Tibial artery (tissue), 4 donors: ENCODE measurements around the gene AP3B2.
"Not testable (repeated sequence)": the region's sequence is repeated elsewhere in the genome, so short reads cannot be mapped to it uniquely, and the experiment has no call there.

Experiments
- DNase-seq, 2 donors: peaks; one replicate each; pipeline ENCODE4 v3.0.0-alpha.2; 2019
- H3K27ac ChIP-seq, 2 donors: fragments of 200-600 bp; sonication (generic) in 1 of 2; 1 replicate in 1 of 2; 2 replicates in 1 of 2; pipeline ENCODE4 v1.5.1; 2018 to 2019; ENCODE audit warnings: mild to moderate bottlenecking in 1 of 2
- H3K27me3 ChIP-seq, 2 donors: fragments of 200-600 bp; sonication (generic) in 1 of 2; one replicate each; pipeline versions ENCODE4 v1.5.1 to v1.6.0; 2016 to 2019
- H3K36me3 ChIP-seq, 3 donors: fragments of 200-600 bp; sonication (generic) in 2 of 3; one replicate each; pipeline ENCODE4 v1.5.1; 2016 to 2019; ENCODE audit warnings: mild to moderate bottlenecking in 2 of 3
- H3K4me1 ChIP-seq, 4 donors: fragments of 200-600 bp; sonication (generic) in 2 of 4; 1 replicate in 3 of 4; 2 replicates in 1 of 4; pipeline ENCODE4 v1.5.1; 2016 to 2019
- H3K4me3 ChIP-seq, 2 donors: fragments of 200-600 bp; sonication (generic) in 1 of 2; 1 replicate in 1 of 2; 2 replicates in 1 of 2; pipeline ENCODE4 v1.5.1; 2018 to 2019; ENCODE audit warnings: mild to moderate bottlenecking in 2 of 2
- H3K9me3 ChIP-seq, 3 donors: fragments of 200-600 bp; sonication (generic) in 1 of 3; one replicate each; pipeline ENCODE4 v1.5.1; 2016 to 2019
- CTCF ChIP-seq, 2 experiments: fragments of 200-600 bp in 1 of 2; fragments of 450-650 bp in 1 of 2; IDR thresholded peaks; one replicate each; pipeline ENCODE4 v1.5.1; 2017 to 2019; ENCODE audit warnings: antibody characterized with exemption in 2 of 2, mild to moderate bottlenecking in 1 of 2, moderate library complexity in 1 of 2
- intact Hi-C: fragments of 100-400 bp; cut with DNase I; formaldehyde crosslinking; loops from one replicate; pipeline ENCODE4 v1.15.0; 2023; ENCODE audit warnings: low total_unique reads

The AP3B2 gene

DNA sequence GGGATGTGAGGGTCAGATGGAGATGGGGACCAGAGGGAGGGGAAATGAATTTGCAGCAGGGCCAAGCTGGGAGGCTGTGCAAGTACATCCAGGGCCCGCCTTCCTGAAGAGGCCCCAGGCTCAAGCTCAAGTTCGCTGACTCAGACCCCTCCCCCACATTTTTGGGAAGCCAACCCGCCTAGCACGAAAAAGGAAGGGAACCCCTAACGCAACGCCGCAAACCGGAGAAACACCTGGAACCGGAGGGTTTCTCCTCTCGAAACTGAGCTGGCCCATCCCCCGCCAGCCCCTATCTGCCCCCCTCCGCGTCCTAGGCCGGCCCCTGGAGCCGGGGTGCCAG lies 624 bp downstream of the AP3B2 start:
- no peaks in the 10 kb centered on the region for H3K36me3 ChIP-seq
- peaks cover 0 to 25% of the 10 kb centered on the region in 2 donors for H3K27me3 ChIP-seq
- no peak for DNase-seq
- intact Hi-C loops, result no loop called here
- peak overlapping the region; percentile 56 to 69 for H3K4me3 ChIP-seq
- H3K27ac ChIP-seq, result no peak overlapping the region
- peaks cover 0 to 17% (median 12%) of the 10 kb centered on the region in 4 donors for H3K4me1 ChIP-seq
- TF ChIP-seq CTCF (IDR thresholded peaks at IDR 0.05), result no peak
- H3K9me3 ChIP-seq, result no peaks in the 10 kb centered on the region

GRCh38 chr15:82705856-82706255 lies 3.8 kb downstream of the AP3B2 start:
- intact Hi-C loops, result not testable (repeated sequence)

GRCh38 chr15:82699726-82700125 lies 9.9 kb downstream of the AP3B2 start:
- DNase-seq, result no peak

More at GRCh38 chr15:82705856-82706255, 3.8 kb downstream of the AP3B2 start:
- not testable (repeated sequence) for DNase-seq, H3K27me3 ChIP-seq, H3K36me3 ChIP-seq, H3K27ac ChIP-seq, H3K9me3 ChIP-seq, H3K4me3 ChIP-seq
- peaks cover 0 to 17% (median 12%) of the 10 kb centered on the region in 4 donors for H3K4me1 ChIP-seq

DNA sequence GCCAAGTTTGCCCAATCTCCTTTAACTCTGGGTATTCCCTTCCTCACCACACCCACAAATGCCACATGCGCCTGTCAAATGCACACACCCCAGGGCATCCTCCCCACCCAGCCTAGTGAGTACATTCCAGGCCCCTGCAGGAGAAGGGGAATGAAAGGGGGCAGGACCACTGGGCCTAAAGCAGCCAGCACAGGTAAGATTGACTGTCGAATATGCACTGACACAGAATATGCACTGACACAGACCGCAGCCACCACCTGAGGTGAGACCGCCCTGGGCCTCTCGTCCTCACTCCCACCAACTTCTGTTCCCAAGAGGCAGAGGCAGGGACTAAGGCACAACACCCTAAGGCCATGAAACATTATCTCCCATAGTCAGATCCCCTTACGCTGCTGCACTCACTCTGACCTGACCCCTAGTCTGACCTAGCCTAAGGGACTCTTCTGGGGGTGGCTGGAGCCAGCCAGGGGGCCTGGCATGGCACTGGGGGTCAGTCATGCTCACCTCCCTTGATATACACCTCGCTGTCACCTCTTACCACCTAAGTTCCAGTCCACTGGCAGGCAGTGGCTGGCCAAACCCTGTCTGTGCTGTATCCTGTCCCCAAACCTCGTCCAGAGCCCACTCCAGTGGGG lies 10.8 kb downstream of the AP3B2 start:
- intact Hi-C loops, result no loop called here

More at GRCh38 chr15:82699726-82700125, 9.9 kb downstream of the AP3B2 start:
- H3K27ac ChIP-seq, result no peak overlapping the region
- no peaks in the 10 kb centered on the region for H3K4me1 ChIP-seq
- H3K4me3 ChIP-seq, result no peak overlapping the region
- no peak for TF ChIP-seq CTCF (IDR thresholded peaks at IDR 0.05)
- no peaks in the 10 kb centered on the region for H3K36me3 ChIP-seq
- peaks cover 0 to 7% of the 10 kb centered on the region in 2 donors for H3K27me3 ChIP-seq
- H3K9me3 ChIP-seq, result no peaks in the 10 kb centered on the region
- intact Hi-C loops, result no loop called here

DNA sequence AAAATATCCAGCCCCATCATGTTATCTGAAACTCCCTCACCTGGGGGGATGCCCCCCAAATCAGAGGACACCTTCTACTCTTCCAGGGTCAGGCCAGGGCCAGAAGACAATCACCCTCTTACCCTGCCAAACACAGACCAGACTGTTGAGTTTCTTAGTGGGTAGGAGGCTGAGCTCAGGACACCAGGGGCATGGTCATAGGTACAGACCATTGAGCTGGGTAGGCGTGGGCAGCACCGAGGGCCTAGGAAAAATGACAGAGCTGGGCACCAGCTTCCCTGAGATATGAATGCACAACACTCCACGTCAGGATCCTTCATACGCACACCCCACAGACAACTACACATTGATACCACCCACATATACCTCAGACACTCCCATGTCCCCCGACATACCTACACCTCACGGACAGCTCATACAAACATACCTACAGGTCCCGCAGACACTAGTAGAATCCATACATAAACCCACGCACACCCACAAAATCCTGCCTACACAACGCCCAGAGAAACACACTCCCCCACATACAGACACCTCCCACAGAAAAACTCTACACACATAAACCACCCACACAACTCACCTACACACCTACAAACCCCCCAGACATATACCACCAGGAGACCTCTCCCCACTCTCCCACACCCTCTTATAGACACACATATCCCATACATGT lies 11.8 kb downstream of the AP3B2 start:
- Histone ChIP-seq H3K9me3 (no peaks in the 10 kb centered on the region), H3K4me3 (no peak overlapping the region), H3K36me3 (no peaks in the 10 kb centered on the region), H3K4me1 (no peaks in the 10 kb centered on the region), H3K27ac (no peak overlapping the region), H3K27me3 (no peaks in the 10 kb centered on the region)
- DNase-seq, result peak in 1 of 2 donors; percentile 20
- intact Hi-C loops, result no loop called here
- TF ChIP-seq CTCF (IDR thresholded peaks at IDR 0.05), result no peak

More for the DNA sequence above, 10.8 kb downstream of the AP3B2 start:
- Histone ChIP-seq H3K36me3 (no peaks in the 10 kb centered on the region), H3K9me3 (no peaks in the 10 kb centered on the region), H3K27ac (no peak overlapping the region), H3K4me1 (no peaks in the 10 kb centered on the region), H3K27me3 (peaks cover 0 to 7% of the 10 kb centered on the region in 2 donors), H3K4me3 (no peak overlapping the region)
- no peak for TF ChIP-seq CTCF (IDR thresholded peaks at IDR 0.05)
- DNase-seq, result peak in 1 of 2 donors; percentile 43

GRCh38 chr15:82692171-82692570 lies 17.5 kb downstream of the AP3B2 start:
- TF ChIP-seq CTCF (IDR thresholded peaks at IDR 0.05), result no peak
- Histone ChIP-seq H3K27me3 (no peaks in the 10 kb centered on the region), H3K4me1 (no peaks in the 10 kb centered on the region), H3K9me3 (no peaks in the 10 kb centered on the region), H3K27ac (no peak overlapping the region), H3K36me3 (no peaks in the 10 kb centered on the region), H3K4me3 (no peak overlapping the region)
- DNase-seq, result no peak
- intact Hi-C loops, result no loop called here
